Measurements from ENCODE around the gene STOML1. TPM values are rescaled to one million over a fixed set of nuclear protein-coding genes. Genes with fewer than 3 reads are reported as not detected.

Gene STOML1
- total RNA-seq, 1 experiment from 2014 or later, result 10.1 TPM

GRCh38 chr15:74028646-74029045, 36.6 kb upstream of the STOML1 start:
- ChIA-PET POLR2A (ENCODE audit: unreplicated experiment) (no interaction called here), CTCF (no interaction called here)
- H3K79me2 ChIP-seq (ENCODE audit: low read length), result no peaks in the 10 kb centered on the region
- no peaks in the 10 kb centered on the region for H3K4me1 ChIP-seq (ENCODE audit: insufficient read depth, low read length)
- no peak overlapping the region for H3K9ac ChIP-seq (ENCODE audit: low read length)
- no peak for ATAC-seq
- intact Hi-C loops (cut with micrococcal nuclease), result no loop called here
- no peak overlapping the region for H3K27ac ChIP-seq (ENCODE audit: low read length)
- H2AFZ ChIP-seq (ENCODE audit: low read length), result no peak overlapping the region
- H3K4me3 ChIP-seq (ENCODE audit: low read length), result no peak overlapping the region
- H4K20me1 ChIP-seq (ENCODE audit: low read length), result no peaks in the 10 kb centered on the region
- no peaks in the 10 kb centered on the region for H3K9me2 ChIP-seq (replicated peaks; ENCODE audit: low read length)
- H3K4me2 ChIP-seq (ENCODE audit: low read length), result no peak overlapping the region
- no peak for TF ChIP-seq EZH2 (IDR thresholded peaks at IDR 0.05; ENCODE audit: low read length, unreplicated experiment)
- TF ChIP-seq CTCF (conservative IDR thresholded peaks at IDR 0.05; ENCODE audit: low read depth, low read length), result no peak
- no peak for TF ChIP-seq EZH2phosphoT487 (IDR thresholded peaks at IDR 0.05; ENCODE audit: borderline replicate concordance, low read length)
- BruUV-seq (replicated peaks), result no TSS peak
- H3K36me3 ChIP-seq (ENCODE audit: low read depth, low read length), result peaks cover 7% of the 10 kb centered on the region; the same call in 1 of the 2 replicates
- no peak for DNase-seq
- no peaks in the 10 kb centered on the region for H3K27me3 ChIP-seq (ENCODE audit: low read length)
- no peaks in the 10 kb centered on the region for H3K9me3 ChIP-seq (ENCODE audit: low read length)
- H3F3A ChIP-seq (ENCODE audit: low read length, unreplicated experiment), result no peaks in the 10 kb centered on the region

- BruUV-seq (replicated peaks), result no TSS peak
- POLR2A ChIA-PET (ENCODE audit: unreplicated experiment), result no interaction called here
- Histone ChIP-seq H3F3A (ENCODE audit: low read length, unreplicated experiment) (no peaks in the 10 kb centered on the region), H3K4me1 (ENCODE audit: insufficient read depth, low read length) (no peaks in the 10 kb centered on the region), H3K4me2 (ENCODE audit: low read length) (no peak overlapping the region), H3K9me2 (replicated peaks; ENCODE audit: low read length) (no peaks in the 10 kb centered on the region), H3K27me3 (ENCODE audit: low read length) (no peaks in the 10 kb centered on the region), H3K9ac (ENCODE audit: low read length) (no peak overlapping the region), H3K27ac (ENCODE audit: low read length) (no peak overlapping the region), H3K9me3 (ENCODE audit: low read length) (no peaks in the 10 kb centered on the region), H2AFZ (ENCODE audit: low read length) (no peak overlapping the region), H3K36me3 (ENCODE audit: low read depth, low read length) (peaks cover 12% of the 10 kb centered on the region; the same call in 1 of the 2 replicates), H3K4me3 (ENCODE audit: low read length) (no peak overlapping the region), H3K79me2 (ENCODE audit: low read length) (no peaks in the 10 kb centered on the region), H4K20me1 (ENCODE audit: low read length) (no peaks in the 10 kb centered on the region)
- TF ChIP-seq CTCF (conservative IDR thresholded peaks at IDR 0.05; ENCODE audit: low read depth, low read length) (no peak), EZH2phosphoT487 (IDR thresholded peaks at IDR 0.05; ENCODE audit: borderline replicate concordance, low read length) (no peak), EZH2 (IDR thresholded peaks at IDR 0.05; ENCODE audit: low read length, unreplicated experiment) (no peak)
- no peak for ATAC-seq
- intact Hi-C loops (cut with micrococcal nuclease), result no loop called here
- no peak for DNase-seq
- CTCF ChIA-PET, result no interaction called here
Observed at GRCh38 chr15:74027688-74028087, 35.6 kb upstream of the STOML1 start.

GRCh38 chr15:74025436-74025835, 33.3 kb upstream of the STOML1 start:
- no peak for TF ChIP-seq CTCF (conservative IDR thresholded peaks at IDR 0.05; ENCODE audit: low read depth, low read length)
- TF ChIP-seq EZH2phosphoT487 (IDR thresholded peaks at IDR 0.05; ENCODE audit: borderline replicate concordance, low read length), result no peak
- TF ChIP-seq EZH2 (IDR thresholded peaks at IDR 0.05; ENCODE audit: low read length, unreplicated experiment), result no peak
- Histone ChIP-seq H3K4me3 (ENCODE audit: low read length) (no peak overlapping the region), H3K9ac (ENCODE audit: low read length) (no peak overlapping the region), H3K79me2 (ENCODE audit: low read length) (no peaks in the 10 kb centered on the region), H4K20me1 (ENCODE audit: low read length) (no peaks in the 10 kb centered on the region), H3K4me1 (ENCODE audit: insufficient read depth, low read length) (no peaks in the 10 kb centered on the region), H2AFZ (ENCODE audit: low read length) (no peak overlapping the region), H3K27ac (ENCODE audit: low read length) (no peak overlapping the region), H3K36me3 (ENCODE audit: low read depth, low read length) (peaks cover 12% of the 10 kb centered on the region; the same call in 1 of the 2 replicates), H3K4me2 (ENCODE audit: low read length) (no peak overlapping the region), H3F3A (ENCODE audit: low read length, unreplicated experiment) (no peaks in the 10 kb centered on the region), H3K9me3 (ENCODE audit: low read length) (no peaks in the 10 kb centered on the region), H3K27me3 (ENCODE audit: low read length) (no peaks in the 10 kb centered on the region), H3K9me2 (replicated peaks; ENCODE audit: low read length) (no peaks in the 10 kb centered on the region)
- ChIA-PET POLR2A (ENCODE audit: unreplicated experiment) (no interaction called here), CTCF (no interaction called here)
- ATAC-seq (no peak), DNase-seq (no peak)
- BruUV-seq (replicated peaks), result no TSS peak
- intact Hi-C loops (cut with micrococcal nuclease), result no loop called here

Measured in PC-3 (cell line).